Measurements from ENCODE around the gene ARL13A.
A peak's percentile ranks its signal among the peaks of the same experiment; 100 is the strongest.
"Not testable (repeated sequence)": the region's sequence is repeated elsewhere in the genome, so short reads cannot be mapped to it uniquely, and the experiment has no call there.

The ARL13A gene

GRCh38 chrX:100969408-100969807 lies at the start of gene ARL13A:
Gene ARL13A (plus strand): TSS chrX:100969708. CDS start chrX:100973690, 3,982 bp downstream.
- no peak for DNase-seq

GRCh38 chrX:100924375-100924774 lies 45.1 kb upstream of the ARL13A start:
- DNase-seq = no peak

- DNase-seq = no peak
Measured at GRCh38 chrX:100926453-100926852, 43.1 kb upstream of the ARL13A start.

- DNase-seq = no peak
Measured at GRCh38 chrX:100928660-100929613, 40.6 kb upstream of the ARL13A start, which contains the start of gene XKRX. Gene XKRX (minus strand): TSS chrX:100928917. CDS start chrX:100928304, 613 bp downstream.

GRCh38 chrX:100931218-100931924 lies 38.1 kb upstream of the ARL13A start:
- peak; percentile 8 to 29 for DNase-seq

GRCh38 chrX:100931925-100932285 lies 37.6 kb upstream of the ARL13A start:
- peak in 1 of 2 donors; percentile 15 for DNase-seq

- no peak for DNase-seq
Measured at GRCh38 chrX:100935767-100936166, 33.7 kb upstream of the ARL13A start.

GRCh38 chrX:100939333-100939732 lies 30.2 kb upstream of the ARL13A start:
- DNase-seq = no peak

GRCh38 chrX:100944601-100945000 lies 24.9 kb upstream of the ARL13A start:
- no peak for DNase-seq

- DNase-seq = no peak
Measured at GRCh38 chrX:100946299-100946927, 23.1 kb upstream of the ARL13A start.

GRCh38 chrX:100948557-100948956 lies 21.0 kb upstream of the ARL13A start:
- no peak for DNase-seq

- DNase-seq = no peak
Measured at GRCh38 chrX:100962811-100963210, 6.7 kb upstream of the ARL13A start.

GRCh38 chrX:100964362-100964761 lies 5.1 kb upstream of the ARL13A start:
- DNase-seq = peak in 1 of 2 donors; percentile 0

- DNase-seq = no peak
Measured at GRCh38 chrX:100969936-100970335, 428 bp downstream of the ARL13A start.

- DNase-seq = no peak
Measured at GRCh38 chrX:100973411-100973810, 3.9 kb downstream of the ARL13A start.

GRCh38 chrX:100975212-100975611 lies 5.7 kb downstream of the ARL13A start:
- no peak for DNase-seq

- no peak for DNase-seq
Measured at GRCh38 chrX:100976211-100976610, 6.7 kb downstream of the ARL13A start.

- DNase-seq = no peak
Measured at GRCh38 chrX:100979881-100980607, 10.5 kb downstream of the ARL13A start.

GRCh38 chrX:100980608-100981497 lies 11.3 kb downstream of the ARL13A start:
- DNase-seq = peak in 1 of 2 donors; percentile 2

- not testable (repeated sequence) for DNase-seq
Measured at GRCh38 chrX:100981498-100981845, 12.0 kb downstream of the ARL13A start.

- no peak for DNase-seq
Measured at GRCh38 chrX:100984818-100985217, 15.3 kb downstream of the ARL13A start.

- no peak for DNase-seq
Measured at GRCh38 chrX:100990139-100990538, 20.6 kb downstream of the ARL13A start.

All from inflammatory macrophage treated with lipopolysaccharide for 1 hour (primary cell).